ENCODE data around the gene INPP4B.

Gene INPP4B

GRCh38 chr4:142539796-142540482 is 306.2 kb downstream of the INPP4B start:
- no CpG with 5 or more reads among the region's 3 CpGs for WGBS (ENCODE audit: extremely low coverage, insufficient coverage, insufficient read length)
- Histone ChIP-seq H3K36me3 (ENCODE audit: control insufficient read depth in 1 of 2, insufficient read depth in 2 of 2, low read length in 2 of 2) (no peaks in the 10 kb centered on the region), H3K27me3 (ENCODE audit: insufficient read depth, low read length) (no peaks in the 10 kb centered on the region), H3K9me3 (ENCODE audit: insufficient read depth, low read depth, low read length) (no peaks in the 10 kb centered on the region), H3K79me1 (ENCODE audit: low read length) (no peaks in the 10 kb centered on the region), H3K4me2 (ENCODE audit: low read length) (no peak overlapping the region), H4K8ac (ENCODE audit: low read depth, low read length) (no peak overlapping the region), H4K12ac (ENCODE audit: low read depth, low read length) (no peak overlapping the region), H3K4me3 (ENCODE audit: low read depth, low read length) (no peak overlapping the region), H4K91ac (ENCODE audit: low read depth, low read length) (no peak overlapping the region), H3K27ac (ENCODE audit: low read depth, low read length) (no peak overlapping the region), H3K18ac (ENCODE audit: low read length) (no peak overlapping the region), H3K79me2 (ENCODE audit: control insufficient read depth, insufficient read depth, low read length, poor library complexity) (no peaks in the 10 kb centered on the region), H3K4ac (ENCODE audit: low read depth, low read length) (no peak overlapping the region), H2AK5ac (ENCODE audit: low read length) (no peak overlapping the region), H2BK5ac (ENCODE audit: low read depth, low read length, poor library complexity) (no peak overlapping the region), H2BK120ac (ENCODE audit: insufficient read depth, low read length, poor library complexity) (no peak overlapping the region), H3K14ac (ENCODE audit: low read length) (no peak overlapping the region), H3K9ac (ENCODE audit: low read length) (no peak overlapping the region), H3K4me1 (ENCODE audit: control insufficient read depth in 1 of 2, insufficient read depth in 2 of 2, low read length in 2 of 2) (no peaks in the 10 kb centered on the region), H2AFZ (ENCODE audit: insufficient read depth, low read length, poor library complexity) (no peak overlapping the region), H3K23ac (ENCODE audit: low read length) (no peak overlapping the region), H2BK12ac (ENCODE audit: low read length) (no peak overlapping the region)
- no peak for DNase-seq

- Histone ChIP-seq H3K23ac (ENCODE audit: low read length) (no peak overlapping the region), H3K27me3 (ENCODE audit: insufficient read depth, low read length) (no peaks in the 10 kb centered on the region), H2BK5ac (ENCODE audit: low read depth, low read length, poor library complexity) (no peak overlapping the region), H3K9me3 (ENCODE audit: insufficient read depth, low read depth, low read length) (no peaks in the 10 kb centered on the region), H3K4ac (ENCODE audit: low read depth, low read length) (no peak overlapping the region), H3K79me1 (ENCODE audit: low read length) (no peaks in the 10 kb centered on the region), H2BK12ac (ENCODE audit: low read length) (no peak overlapping the region), H3K79me2 (ENCODE audit: control insufficient read depth, insufficient read depth, low read length, poor library complexity) (no peaks in the 10 kb centered on the region), H2AFZ (ENCODE audit: insufficient read depth, low read length, poor library complexity) (no peak overlapping the region), H3K4me2 (ENCODE audit: low read length) (no peak overlapping the region), H3K4me3 (ENCODE audit: low read depth, low read length) (no peak overlapping the region), H4K12ac (ENCODE audit: low read depth, low read length) (no peak overlapping the region), H3K18ac (ENCODE audit: low read length) (no peak overlapping the region), H4K91ac (ENCODE audit: low read depth, low read length) (no peak overlapping the region), H3K4me1 (ENCODE audit: control insufficient read depth in 1 of 2, insufficient read depth in 2 of 2, low read length in 2 of 2) (peaks cover 2 to 3% of the 10 kb centered on the region in 2 experiments), H3K27ac (ENCODE audit: low read depth, low read length) (no peak overlapping the region), H4K8ac (ENCODE audit: low read depth, low read length) (no peak overlapping the region), H2AK5ac (ENCODE audit: low read length) (no peak overlapping the region), H3K36me3 (ENCODE audit: control insufficient read depth in 1 of 2, insufficient read depth in 2 of 2, low read length in 2 of 2) (no peaks in the 10 kb centered on the region), H2BK120ac (ENCODE audit: insufficient read depth, low read length, poor library complexity) (no peak overlapping the region), H3K9ac (ENCODE audit: low read length) (no peak overlapping the region), H3K14ac (ENCODE audit: low read length) (no peak overlapping the region)
- no CpG with 5 or more reads among the region's 1 CpG for WGBS (ENCODE audit: extremely low coverage, insufficient coverage, insufficient read length)
- peak in 1 of 2 donors; percentile 4 for DNase-seq
Observed at GRCh38 chr4:142535009-142535408, 311.1 kb downstream of the INPP4B start.

GRCh38 chr4:142532054-142532453 is 314.0 kb downstream of the INPP4B start:
- no peak overlapping the region for H2AK5ac ChIP-seq (ENCODE audit: low read length)
- no peaks in the 10 kb centered on the region for H3K36me3 ChIP-seq (ENCODE audit: control insufficient read depth in 1 of 2, insufficient read depth in 2 of 2, low read length in 2 of 2)
- H3K14ac ChIP-seq (ENCODE audit: low read length): no peak overlapping the region
- H2BK5ac ChIP-seq (ENCODE audit: low read depth, low read length, poor library complexity): no peak overlapping the region
- H3K4me2 ChIP-seq (ENCODE audit: low read length): no peak overlapping the region
- H3K27me3 ChIP-seq (ENCODE audit: insufficient read depth, low read length): no peaks in the 10 kb centered on the region
- H3K4me3 ChIP-seq (ENCODE audit: low read depth, low read length): no peak overlapping the region
- no peak overlapping the region for H4K12ac ChIP-seq (ENCODE audit: low read depth, low read length)
- H3K9me3 ChIP-seq (ENCODE audit: insufficient read depth, low read depth, low read length): no peaks in the 10 kb centered on the region
- H3K23ac ChIP-seq (ENCODE audit: low read length): no peak overlapping the region
- H3K27ac ChIP-seq (ENCODE audit: low read depth, low read length): no peak overlapping the region
- peaks cover 2 to 3% of the 10 kb centered on the region in 2 experiments for H3K4me1 ChIP-seq (ENCODE audit: control insufficient read depth in 1 of 2, insufficient read depth in 2 of 2, low read length in 2 of 2)
- no peak overlapping the region for H4K91ac ChIP-seq (ENCODE audit: low read depth, low read length)
- no peak overlapping the region for H4K8ac ChIP-seq (ENCODE audit: low read depth, low read length)
- H2BK120ac ChIP-seq (ENCODE audit: insufficient read depth, low read length, poor library complexity): no peak overlapping the region
- no peak overlapping the region for H3K4ac ChIP-seq (ENCODE audit: low read depth, low read length)
- H3K9ac ChIP-seq (ENCODE audit: low read length): no peak overlapping the region
- no peak overlapping the region for H3K18ac ChIP-seq (ENCODE audit: low read length)
- no peak for DNase-seq
- H2AFZ ChIP-seq (ENCODE audit: insufficient read depth, low read length, poor library complexity): no peak overlapping the region
- H3K79me1 ChIP-seq (ENCODE audit: low read length): no peaks in the 10 kb centered on the region
- no CpG with 5 or more reads among the region's 5 CpGs for WGBS (ENCODE audit: extremely low coverage, insufficient coverage, insufficient read length)
- no peaks in the 10 kb centered on the region for H3K79me2 ChIP-seq (ENCODE audit: control insufficient read depth, insufficient read depth, low read length, poor library complexity)
- H2BK12ac ChIP-seq (ENCODE audit: low read length): no peak overlapping the region

DNA sequence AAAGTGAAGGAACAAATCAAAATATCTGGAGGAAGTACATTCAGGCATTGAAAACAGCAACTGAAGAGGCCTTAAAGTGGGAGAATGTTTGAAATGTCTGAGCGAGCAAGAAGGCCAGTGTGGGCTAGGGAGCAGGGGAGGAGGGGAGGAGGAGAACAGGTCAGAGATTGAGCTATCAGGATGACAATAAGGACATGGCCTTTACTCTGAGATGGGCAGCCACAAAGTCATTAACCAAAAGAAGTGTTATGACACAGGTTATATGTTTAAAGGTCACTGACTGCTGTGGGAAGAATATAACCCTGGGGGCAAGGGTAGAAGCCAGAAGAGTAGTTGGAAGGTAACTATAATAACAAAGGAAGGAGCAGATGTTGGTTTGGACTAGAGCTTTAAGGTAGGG is 315.4 kb downstream of the INPP4B start:
- no peaks in the 10 kb centered on the region for H3K36me3 ChIP-seq (ENCODE audit: control insufficient read depth in 1 of 2, insufficient read depth in 2 of 2, low read length in 2 of 2)
- no peak overlapping the region for H3K4ac ChIP-seq (ENCODE audit: low read depth, low read length)
- H2BK120ac ChIP-seq (ENCODE audit: insufficient read depth, low read length, poor library complexity): no peak overlapping the region
- no peak overlapping the region for H3K4me3 ChIP-seq (ENCODE audit: low read depth, low read length)
- H3K79me1 ChIP-seq (ENCODE audit: low read length): no peaks in the 10 kb centered on the region
- no peak overlapping the region for H3K23ac ChIP-seq (ENCODE audit: low read length)
- no peak overlapping the region for H2AK5ac ChIP-seq (ENCODE audit: low read length)
- H3K18ac ChIP-seq (ENCODE audit: low read length): peak overlapping the region; percentile 59
- H3K9ac ChIP-seq (ENCODE audit: low read length): no peak overlapping the region
- H4K91ac ChIP-seq (ENCODE audit: low read depth, low read length): no peak overlapping the region
- no peak overlapping the region for H2BK12ac ChIP-seq (ENCODE audit: low read length)
- no peak overlapping the region for H4K8ac ChIP-seq (ENCODE audit: low read depth, low read length)
- WGBS (ENCODE audit: extremely low coverage, insufficient coverage, insufficient read length): no CpG with 5 or more reads among the region's 1 CpG
- no peak overlapping the region for H3K4me2 ChIP-seq (ENCODE audit: low read length)
- no peaks in the 10 kb centered on the region for H3K27me3 ChIP-seq (ENCODE audit: insufficient read depth, low read length)
- no peaks in the 10 kb centered on the region for H3K79me2 ChIP-seq (ENCODE audit: control insufficient read depth, insufficient read depth, low read length, poor library complexity)
- no peak overlapping the region for H3K14ac ChIP-seq (ENCODE audit: low read length)
- H4K12ac ChIP-seq (ENCODE audit: low read depth, low read length): no peak overlapping the region
- no peak overlapping the region for H2AFZ ChIP-seq (ENCODE audit: insufficient read depth, low read length, poor library complexity)
- H2BK5ac ChIP-seq (ENCODE audit: low read depth, low read length, poor library complexity): no peak overlapping the region
- H3K9me3 ChIP-seq (ENCODE audit: insufficient read depth, low read depth, low read length): no peaks in the 10 kb centered on the region
- peaks cover 2 to 3% of the 10 kb centered on the region in 2 experiments for H3K4me1 ChIP-seq (ENCODE audit: control insufficient read depth in 1 of 2, insufficient read depth in 2 of 2, low read length in 2 of 2)
- H3K27ac ChIP-seq (ENCODE audit: low read depth, low read length): no peak overlapping the region
- DNase-seq: no peak
